OCI-LY1 (cell line): ENCODE results near the gene TMEM140.

ENCODE experiments used
- H2AFZ ChIP-seq: fragments of 200-600 bp; sonication (generic), shearing (Covaris generic); 2 replicates; pipeline ENCODE4 v1.6.0; 2014; ENCODE audit warnings: antibody characterized with exemption, mild to moderate bottlenecking, low read length
- H3F3A ChIP-seq: fragments of 200-600 bp; sonication (generic), shearing (Covaris generic); 2 replicates; pipeline ENCODE4 v1.6.0; 2014; ENCODE audit warnings: mild to moderate bottlenecking, antibody characterized with exemption, low read length, moderate library complexity; ENCODE audit not compliant: insufficient read depth
- H3K27ac ChIP-seq: fragments of 200-600 bp; sonication (generic); 2 replicates; pipeline ENCODE4 v1.5.1; 2014; ENCODE audit warnings: low read length, mixed run types, mild to moderate bottlenecking, low read depth; ENCODE audit not compliant: poor library complexity, severe bottlenecking
- H3K27me3 ChIP-seq: fragments of 200-600 bp; sonication (generic); 2 replicates; pipeline ENCODE4 v1.6.0; 2014; ENCODE audit warnings: antibody characterized with exemption, mild to moderate bottlenecking, low read length, moderate library complexity; ENCODE audit not compliant: insufficient read depth
- H3K36me3 ChIP-seq: fragments of 200-600 bp; sonication (generic); 2 replicates; pipeline ENCODE4 v1.6.1; 2014; ENCODE audit warnings: mild to moderate bottlenecking, antibody characterized with exemption, low read length, moderate library complexity, mixed read lengths; ENCODE audit not compliant: insufficient read depth
- H3K4me1 ChIP-seq: fragments of 200-600 bp; sonication (generic); 2 replicates; pipeline ENCODE4 v1.5.1; 2014; ENCODE audit warnings: mild to moderate bottlenecking, low read length, moderate library complexity; ENCODE audit not compliant: insufficient read depth, severe bottlenecking
- H3K4me2 ChIP-seq: fragments of 200-600 bp; sonication (generic), shearing (Covaris generic); 2 replicates; pipeline ENCODE4 v1.6.1; 2014; ENCODE audit warnings: low read length
- H3K4me3 ChIP-seq: fragments of 200-600 bp; sonication (generic); 2 replicates; pipeline ENCODE4 v1.5.1; 2014; ENCODE audit warnings: low read length, low read depth, mild to moderate bottlenecking, mixed read lengths; ENCODE audit not compliant: poor library complexity, severe bottlenecking
- H3K79me2 ChIP-seq: fragments of 200-600 bp; shearing (Covaris generic); 2 replicates; pipeline ENCODE4 v1.6.1; 2016; ENCODE audit warnings: mixed run types, low read length, mixed read lengths; ENCODE audit not compliant: insufficient read depth
- H3K9ac ChIP-seq: fragments of 200-600 bp; sonication (generic), shearing (Covaris generic); 2 replicates; pipeline ENCODE4 v1.6.1; 2014; ENCODE audit warnings: mild to moderate bottlenecking, low read length, mixed read lengths
- H3K9me2 ChIP-seq: fragments of 200-600 bp; sonication (generic), shearing (Covaris generic); 2 replicates; pipeline ENCODE4 v1.6.1; 2014; ENCODE audit warnings: low read depth, mild to moderate bottlenecking, low read length, mixed read lengths
- H3K9me3 ChIP-seq: fragments of 200-600 bp; shearing (Covaris generic); 2 replicates; pipeline ENCODE4 v1.6.1; 2014; ENCODE audit warnings: low read length, mixed read lengths
- H4K20me1 ChIP-seq: fragments of 200-600 bp; sonication (generic), shearing (Covaris generic); 2 replicates; pipeline ENCODE4 v1.6.0; 2016; ENCODE audit warnings: mild to moderate bottlenecking, low read length; ENCODE audit not compliant: insufficient read depth
- CTCF ChIP-seq: fragments of 200-600 bp; sonication (generic), shearing (Covaris generic); IDR thresholded peaks from 2 replicates; pipeline ENCODE4 v1.5.1; 2017; ENCODE audit warnings: mild to moderate bottlenecking, antibody characterized with exemption, low read length, moderate library complexity, mixed read lengths
- EZH2 ChIP-seq: fragments of 200-600 bp; sonication (generic), shearing (Covaris generic); IDR thresholded peaks from 2 replicates; pipeline ENCODE4 v1.8.0; 2017; ENCODE audit warnings: borderline replicate concordance, mixed run types, mild to moderate bottlenecking, antibody characterized with exemption, low read length, moderate library complexity, mixed read lengths

TMEM140 gene

GRCh38 chr7:135151132-135151531 is 3.3 kb downstream of the TMEM140 start:
- Histone ChIP-seq H3K36me3 (no peaks in the 10 kb centered on the region), H3K27me3 (no peaks in the 10 kb centered on the region), H2AFZ (no peak overlapping the region), H3K4me2 (no peak overlapping the region), H3K4me1 (peaks cover 51% of the 10 kb centered on the region), H4K20me1 (no peaks in the 10 kb centered on the region), H3K9ac (no peak overlapping the region), H3K4me3 (no peak overlapping the region), H3F3A (no peaks in the 10 kb centered on the region), H3K27ac (no peak overlapping the region), H3K9me2 (no peaks in the 10 kb centered on the region), H3K79me2 (no peaks in the 10 kb centered on the region; the same call in 1 of the 2 replicates), H3K9me3 (peaks cover 12% of the 10 kb centered on the region)
- TF ChIP-seq EZH2 (no peak), CTCF (no peak)

GRCh38 chr7:135151533-135151932 is 3.7 kb downstream of the TMEM140 start:
- Histone ChIP-seq H3K9me2 (no peaks in the 10 kb centered on the region), H3F3A (no peaks in the 10 kb centered on the region), H3K27me3 (no peaks in the 10 kb centered on the region), H3K79me2 (no peaks in the 10 kb centered on the region; the same call in 1 of the 2 replicates), H3K4me1 (peaks cover 48% of the 10 kb centered on the region), H3K9ac (no peak overlapping the region), H3K4me2 (no peak overlapping the region), H3K27ac (no peak overlapping the region), H3K9me3 (peaks cover 15% of the 10 kb centered on the region), H3K4me3 (no peak overlapping the region), H4K20me1 (no peaks in the 10 kb centered on the region), H2AFZ (no peak overlapping the region), H3K36me3 (no peaks in the 10 kb centered on the region)
- TF ChIP-seq CTCF (no peak), EZH2 (no peak)

- Histone ChIP-seq H3K4me3 (no peak overlapping the region), H2AFZ (no peak overlapping the region), H3K9ac (no peak overlapping the region), H3K4me1 (peaks cover 39% of the 10 kb centered on the region), H3K36me3 (peaks cover 4% of the 10 kb centered on the region), H3K27me3 (no peaks in the 10 kb centered on the region), H4K20me1 (no peaks in the 10 kb centered on the region), H3K9me3 (peaks cover 22% of the 10 kb centered on the region), H3K27ac (no peak overlapping the region), H3K4me2 (no peak overlapping the region), H3K79me2 (no peaks in the 10 kb centered on the region; the same call in 1 of the 2 replicates), H3K9me2 (no peaks in the 10 kb centered on the region), H3F3A (no peaks in the 10 kb centered on the region)
- TF ChIP-seq EZH2, result no peak
- no peak for TF ChIP-seq CTCF
Measured at GRCh38 chr7:135152442-135152841, 4.6 kb downstream of the TMEM140 start.
